Right atrium auricular region (tissue), 2 donors: ENCODE results near the gene BSCL2. TPM values are rescaled to one million over a fixed set of nuclear protein-coding genes. Genes with fewer than 3 reads are reported as not detected.
"Not testable (repeated sequence)": the region's sequence is repeated elsewhere in the genome, so short reads cannot be mapped to it uniquely, and the experiment has no call there.

Source experiments
- DNase-seq: peaks from one replicate; pipeline ENCODE4 v3.0.0-alpha.2; 2019; ENCODE audit warnings: low spot score
- H3K27ac ChIP-seq, 2 donors: fragments of 200-600 bp; sonication (generic); 1 replicate in 1 of 2; 2 replicates in 1 of 2; pipeline ENCODE4 v1.5.1; 2016 to 2019
- H3K27me3 ChIP-seq, 2 donors: fragments of 200-600 bp; sonication (generic); one replicate each; pipeline versions ENCODE4 v1.5.1 to v1.6.0; 2017 to 2019
- H3K36me3 ChIP-seq: fragments of 200-600 bp; sonication (generic); one replicate; pipeline ENCODE4 v1.5.1; 2016
- H3K4me1 ChIP-seq, 2 donors: fragments of 200-600 bp; sonication (generic); one replicate each; pipeline versions ENCODE4 v1.5.1 to v1.6.0; 2017 to 2019
- H3K4me3 ChIP-seq, 2 donors: fragments of 200-600 bp; sonication (generic); 1 replicate in 1 of 2; 2 replicates in 1 of 2; pipeline ENCODE4 v1.5.1; 2017 to 2019; ENCODE audit warnings: mild to moderate bottlenecking in 1 of 2, moderate library complexity in 1 of 2
- H3K9me3 ChIP-seq, 2 donors: fragments of 200-600 bp; sonication (generic); one replicate each; pipeline ENCODE4 v1.5.1; 2019
- total RNA-seq, 2 donors: library from RNA; depleted of rRNA; stranded (reverse); fragments of >200 nt; gene quantifications; one replicate each; pipeline ENCODE4 v1.1.0, GENCODE V29; 2016
- TF ChIP-seq, protein P1 (sequence below), 2 donors: fragments of 200-600 bp; sonication (generic); IDR thresholded peaks; one replicate each; pipeline ENCODE4 v1.5.1; 2019; ENCODE audit warnings: antibody characterized with exemption in 2 of 2

Gene BSCL2
- total RNA-seq, 2 donors from 2014 or later = 18.6 to 23.0 TPM

DNA sequence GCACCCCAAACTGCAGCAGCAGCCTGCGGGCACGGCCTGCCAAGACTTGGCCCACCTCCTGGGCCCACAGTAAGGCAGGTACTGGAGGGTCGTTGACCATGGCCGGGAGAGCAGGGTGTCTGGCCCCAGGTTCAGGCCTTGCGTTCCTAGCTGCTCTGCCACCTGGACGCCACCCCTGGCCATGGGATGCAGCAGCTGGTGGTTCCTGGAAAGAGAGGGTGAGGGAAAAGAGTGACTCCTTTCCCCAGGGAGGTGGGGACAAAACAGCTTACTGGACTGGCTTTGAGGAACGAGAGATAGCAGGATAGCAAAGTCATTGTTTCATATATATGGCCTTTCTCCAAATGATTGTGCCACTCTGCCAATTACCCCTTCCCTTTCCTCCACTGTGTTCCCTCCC, 1.8 kb downstream of the BSCL2 start:
- H3K4me3 ChIP-seq = peak overlapping the region; percentile 69 to 84
- H3K27ac ChIP-seq = peak overlapping the region; percentile 68 to 96
- H3K9me3 ChIP-seq = no peaks in the 10 kb centered on the region
- peaks cover 10% of the 10 kb centered on the region for H3K36me3 ChIP-seq
- H3K4me1 ChIP-seq = peaks cover 0 to 36% of the 10 kb centered on the region in 2 donors
- H3K27me3 ChIP-seq = no peaks in the 10 kb centered on the region
- TF ChIP-seq, protein P1, sequence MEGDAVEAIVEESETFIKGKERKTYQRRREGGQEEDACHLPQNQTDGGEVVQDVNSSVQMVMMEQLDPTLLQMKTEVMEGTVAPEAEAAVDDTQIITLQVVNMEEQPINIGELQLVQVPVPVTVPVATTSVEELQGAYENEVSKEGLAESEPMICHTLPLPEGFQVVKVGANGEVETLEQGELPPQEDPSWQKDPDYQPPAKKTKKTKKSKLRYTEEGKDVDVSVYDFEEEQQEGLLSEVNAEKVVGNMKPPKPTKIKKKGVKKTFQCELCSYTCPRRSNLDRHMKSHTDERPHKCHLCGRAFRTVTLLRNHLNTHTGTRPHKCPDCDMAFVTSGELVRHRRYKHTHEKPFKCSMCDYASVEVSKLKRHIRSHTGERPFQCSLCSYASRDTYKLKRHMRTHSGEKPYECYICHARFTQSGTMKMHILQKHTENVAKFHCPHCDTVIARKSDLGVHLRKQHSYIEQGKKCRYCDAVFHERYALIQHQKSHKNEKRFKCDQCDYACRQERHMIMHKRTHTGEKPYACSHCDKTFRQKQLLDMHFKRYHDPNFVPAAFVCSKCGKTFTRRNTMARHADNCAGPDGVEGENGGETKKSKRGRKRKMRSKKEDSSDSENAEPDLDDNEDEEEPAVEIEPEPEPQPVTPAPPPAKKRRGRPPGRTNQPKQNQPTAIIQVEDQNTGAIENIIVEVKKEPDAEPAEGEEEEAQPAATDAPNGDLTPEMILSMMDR (IDR thresholded peaks at IDR 0.05) = no peak
- no peak for DNase-seq

DNA sequence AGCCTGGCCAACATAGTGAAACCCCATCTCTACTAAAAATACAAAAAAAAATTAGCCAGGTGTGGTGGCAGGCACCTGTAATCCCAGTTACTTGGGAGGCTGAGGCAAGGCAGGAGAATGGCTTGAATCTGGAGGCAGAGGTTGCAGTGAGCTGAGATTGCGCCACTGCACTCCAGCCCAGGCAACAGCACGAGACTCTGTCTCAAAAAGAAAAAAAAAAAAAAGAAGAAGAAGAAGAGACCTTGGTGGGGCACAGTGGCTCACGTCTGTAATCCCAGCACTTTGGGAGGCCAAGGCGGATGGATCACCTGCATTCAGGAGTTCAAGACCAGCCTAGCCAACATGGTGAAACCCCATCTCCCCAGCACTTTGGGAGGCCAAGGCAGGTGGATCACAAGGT, 3.3 kb downstream of the BSCL2 start:
- peaks cover 10% of the 10 kb centered on the region for H3K36me3 ChIP-seq
- not testable (repeated sequence) for H3K27ac ChIP-seq, H3K27me3 ChIP-seq, DNase-seq, H3K9me3 ChIP-seq, H3K4me3 ChIP-seq
- peaks cover 0 to 28% of the 10 kb centered on the region in 2 donors for H3K4me1 ChIP-seq

DNA sequence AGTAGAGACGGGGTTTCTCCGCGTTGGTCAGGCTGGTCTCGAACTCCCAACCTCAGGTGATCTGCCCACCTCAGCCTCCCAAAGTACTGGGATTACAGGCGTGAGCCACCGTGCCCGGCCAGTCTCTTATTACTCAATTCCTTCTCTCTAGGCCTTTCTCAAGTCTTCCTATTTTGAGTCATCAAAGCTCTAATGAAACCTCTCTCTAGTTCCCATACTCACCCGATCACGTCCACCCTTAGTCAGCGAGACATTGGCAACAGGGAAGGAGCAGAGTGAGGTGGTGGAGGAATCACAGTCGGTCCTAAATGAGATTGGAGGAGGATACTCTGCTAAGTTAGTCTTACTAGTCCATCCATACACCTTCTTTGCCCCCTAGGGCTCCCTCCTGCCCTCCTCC, 5.0 kb downstream of the BSCL2 start:
- H3K4me3 ChIP-seq = no peak overlapping the region
- H3K27ac ChIP-seq = no peak overlapping the region
- no peak for DNase-seq
- H3K9me3 ChIP-seq = no peaks in the 10 kb centered on the region
- peaks cover 10% of the 10 kb centered on the region for H3K36me3 ChIP-seq
- TF ChIP-seq, protein P1 (IDR thresholded peaks at IDR 0.05) = no peak
- peaks cover 0 to 18% of the 10 kb centered on the region in 2 donors for H3K4me1 ChIP-seq
- H3K27me3 ChIP-seq = no peaks in the 10 kb centered on the region

DNA sequence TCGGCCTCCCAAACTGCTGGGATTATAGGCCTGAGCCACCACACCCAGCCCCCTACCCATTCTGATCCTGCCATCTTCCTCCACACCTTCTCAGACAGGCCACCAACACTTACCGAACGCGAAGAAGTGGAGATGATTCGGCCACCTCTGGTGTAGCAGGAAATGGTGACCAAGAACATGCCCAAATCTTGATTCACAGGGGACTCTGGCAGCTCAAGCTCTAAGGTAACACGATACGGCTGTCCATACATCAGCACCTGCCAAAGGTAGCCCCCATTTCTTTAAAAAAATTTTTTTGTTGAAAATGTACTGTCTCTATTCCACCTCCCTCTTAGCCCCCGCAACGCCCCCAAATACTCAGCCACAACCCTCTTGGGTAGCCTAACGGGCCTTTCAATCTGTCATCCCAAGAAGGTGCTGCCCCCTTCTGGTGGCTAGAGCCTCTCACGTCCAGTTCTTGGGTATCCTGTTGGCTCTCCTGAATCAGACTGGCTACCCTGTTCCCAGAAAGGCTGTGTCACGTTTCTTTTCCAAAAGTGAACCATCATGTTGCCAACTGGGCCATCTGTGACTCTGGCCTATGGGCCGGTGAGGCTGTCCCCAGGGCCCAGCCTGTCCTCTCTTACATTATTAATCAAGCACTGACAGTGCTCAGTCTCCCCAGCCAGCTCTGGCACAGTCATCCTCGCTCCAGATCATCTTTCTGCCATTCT, 12.6 kb downstream of the BSCL2 start:
- peak; percentile 89 for DNase-seq
- Histone ChIP-seq H3K36me3 (peaks cover 31% of the 10 kb centered on the region), H3K4me3 (no peak overlapping the region), H3K9me3 (no peaks in the 10 kb centered on the region), H3K27ac (no peak overlapping the region), H3K4me1 (peaks cover 0 to 14% of the 10 kb centered on the region in 2 donors), H3K27me3 (no peaks in the 10 kb centered on the region)
- TF ChIP-seq, protein P1 (IDR thresholded peaks at IDR 0.05) = peak; percentile 72 to 83

DNA sequence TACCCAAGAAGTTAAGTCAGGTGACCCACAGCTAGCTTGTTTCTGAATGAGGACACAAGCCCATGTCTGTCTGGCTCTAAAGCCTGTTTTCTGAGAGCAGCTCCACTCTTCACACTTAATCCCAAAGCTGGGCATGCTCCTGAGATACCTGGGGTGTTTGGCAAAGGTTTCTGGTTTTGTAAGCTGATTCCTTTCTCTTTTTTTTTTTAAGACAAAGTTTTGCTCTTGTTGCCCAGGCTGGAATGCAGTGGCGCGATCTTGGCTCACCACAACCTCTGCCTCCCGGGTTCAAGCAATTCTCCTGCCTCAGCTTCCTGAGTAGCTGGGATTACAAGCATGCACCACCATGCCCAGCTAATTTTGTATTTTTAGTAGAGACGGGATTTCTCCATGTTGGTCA, 13.6 kb downstream of the BSCL2 start:
- H3K4me3 ChIP-seq, DNase-seq, H3K9me3 ChIP-seq, H3K27me3 ChIP-seq, H3K27ac ChIP-seq: not testable (repeated sequence)
- H3K4me1 ChIP-seq = peaks cover 0 to 22% of the 10 kb centered on the region in 2 donors
- H3K36me3 ChIP-seq = peaks cover 31% of the 10 kb centered on the region

DNA sequence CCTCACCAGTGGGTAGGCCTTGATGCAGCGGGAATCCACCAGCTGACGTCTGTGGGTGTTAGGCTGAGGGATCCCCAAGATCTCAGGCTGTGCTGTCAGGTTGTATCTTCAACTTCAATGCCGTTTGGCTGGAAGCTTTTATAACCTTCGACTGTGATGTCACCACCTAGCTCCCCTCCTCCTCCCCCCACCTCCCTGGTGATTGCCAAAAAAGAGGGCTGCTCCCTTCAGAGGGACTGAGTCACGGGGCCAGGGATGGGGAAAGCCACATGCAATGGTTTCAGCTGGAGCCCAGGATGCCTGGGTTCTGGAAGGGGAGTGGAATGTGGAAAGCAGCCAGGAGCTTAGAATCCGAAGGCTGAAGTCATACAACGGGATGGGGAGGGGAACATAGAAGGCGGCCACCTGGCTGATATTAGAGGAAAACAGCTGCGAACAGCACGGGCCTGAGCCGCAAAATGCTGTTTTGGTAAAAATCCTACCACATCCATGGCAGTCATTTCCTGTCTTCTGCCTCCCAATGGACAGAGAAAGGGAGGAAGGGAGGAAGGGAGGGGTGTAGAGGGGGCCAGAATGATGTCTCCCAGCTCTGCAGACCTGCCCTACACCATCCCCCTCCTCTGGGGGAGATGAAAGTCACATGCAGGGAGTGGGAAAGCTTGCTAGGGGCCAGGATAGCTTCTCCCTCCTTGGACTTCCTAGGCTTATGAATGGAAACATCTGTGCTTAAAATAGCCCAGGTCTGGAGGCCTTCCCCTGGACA, 17.6 kb downstream of the BSCL2 start, which contains the start of gene LRRN4CL:
Gene LRRN4CL, minus strand, starts transcription at position 110 of the 763 bp plus-strand sequence. CDS start 1,022 bp downstream, outside the sequence.
- Histone ChIP-seq H3K9me3 (no peaks in the 10 kb centered on the region), H3K4me3 (peak within 1 kb of the TSS; percentile 13 to 37), H3K4me1 (peaks cover 0 to 28% of the 10 kb centered on the region in 2 donors), H3K27ac (peak within 1 kb of the TSS; percentile 48 to 55), H3K27me3 (no peaks in the 10 kb centered on the region), H3K36me3 (peaks cover 31% of the 10 kb centered on the region)
- DNase-seq = peak; percentile 93
- TF ChIP-seq, protein P1 (IDR thresholded peaks at IDR 0.05) = no peak
